ENCODE measurements around the gene VNN1.
"Not testable (repeated sequence)": the region's sequence is repeated elsewhere in the genome, so short reads cannot be mapped to it uniquely, and the experiment has no call there.

The VNN1 gene

GRCh38 chr6:132719736-132720448 lies 6.0 kb upstream of the VNN1 start:
- no peaks in the 10 kb centered on the region for H3K4me1 ChIP-seq (ENCODE audit: insufficient read depth, low read length)
- H3K9me3 ChIP-seq (ENCODE audit: insufficient read depth, low read depth, low read length), result no peaks in the 10 kb centered on the region
- no peak overlapping the region for H3K4me3 ChIP-seq (ENCODE audit: low read length)
- no peak overlapping the region for H3K9ac ChIP-seq (ENCODE audit: low read depth, low read length)
- 93% methylated on average over 8 of the region's 10 CpGs for WGBS
- no peaks in the 10 kb centered on the region for H3K36me3 ChIP-seq (ENCODE audit: insufficient read depth, low read length)
- no peak overlapping the region for H3K27ac ChIP-seq (ENCODE audit: low read depth, low read length)
- no peaks in the 10 kb centered on the region for H3K27me3 ChIP-seq (ENCODE audit: insufficient read depth, low read length)

GRCh38 chr6:132715881-132716637 lies 2.2 kb upstream of the VNN1 start:
- no peak overlapping the region for H3K9ac ChIP-seq (ENCODE audit: low read depth, low read length)
- H3K4me1 ChIP-seq (ENCODE audit: insufficient read depth, low read length), result no peaks in the 10 kb centered on the region
- H3K9me3 ChIP-seq (ENCODE audit: insufficient read depth, low read depth, low read length), result no peaks in the 10 kb centered on the region
- no peaks in the 10 kb centered on the region for H3K27me3 ChIP-seq (ENCODE audit: insufficient read depth, low read length)
- no peak overlapping the region for H3K27ac ChIP-seq (ENCODE audit: low read depth, low read length)
- WGBS, result 96% methylated on average over 9 of the region's 9 CpGs
- no peak overlapping the region for H3K4me3 ChIP-seq (ENCODE audit: low read length)
- no peaks in the 10 kb centered on the region for H3K36me3 ChIP-seq (ENCODE audit: insufficient read depth, low read length)

- Histone ChIP-seq H3K27me3 (ENCODE audit: insufficient read depth, low read length) (no peaks in the 10 kb centered on the region), H3K9ac (ENCODE audit: low read depth, low read length) (no peak overlapping the region), H3K36me3 (ENCODE audit: insufficient read depth, low read length) (no peaks in the 10 kb centered on the region), H3K4me1 (ENCODE audit: insufficient read depth, low read length) (no peaks in the 10 kb centered on the region), H3K4me3 (ENCODE audit: low read length) (no peak overlapping the region), H3K27ac (ENCODE audit: low read depth, low read length) (no peak overlapping the region), H3K9me3 (ENCODE audit: insufficient read depth, low read depth, low read length) (no peaks in the 10 kb centered on the region)
- 52% methylated on average over 5 of the region's 5 CpGs for WGBS
These were observed 1.3 kb upstream of the VNN1 start for GRCh38 chr6:132715204-132715603.

GRCh38 chr6:132714160-132714559 lies 305 bp upstream of the VNN1 start:
- Histone ChIP-seq H3K27me3 (ENCODE audit: insufficient read depth, low read length) (no peaks in the 10 kb centered on the region), H3K9me3 (ENCODE audit: insufficient read depth, low read depth, low read length) (no peaks in the 10 kb centered on the region), H3K27ac (ENCODE audit: low read depth, low read length) (no peak overlapping the region), H3K36me3 (ENCODE audit: insufficient read depth, low read length) (no peaks in the 10 kb centered on the region), H3K9ac (ENCODE audit: low read depth, low read length) (no peak overlapping the region), H3K4me3 (ENCODE audit: low read length) (no peak overlapping the region), H3K4me1 (ENCODE audit: insufficient read depth, low read length) (no peaks in the 10 kb centered on the region)
- WGBS, result 88% methylated on average over 2 of the region's 3 CpGs

GRCh38 chr6:132712366-132712765 lies 1.5 kb downstream of the VNN1 start:
- H3K4me3 ChIP-seq (ENCODE audit: low read length), result no peak overlapping the region
- no peaks in the 10 kb centered on the region for H3K27me3 ChIP-seq (ENCODE audit: insufficient read depth, low read length)
- H3K4me1 ChIP-seq (ENCODE audit: insufficient read depth, low read length), result no peaks in the 10 kb centered on the region
- 94% methylated on average over 4 of the region's 4 CpGs for WGBS
- no peak overlapping the region for H3K27ac ChIP-seq (ENCODE audit: low read depth, low read length)
- H3K9me3 ChIP-seq (ENCODE audit: insufficient read depth, low read depth, low read length), result no peaks in the 10 kb centered on the region
- H3K36me3 ChIP-seq (ENCODE audit: insufficient read depth, low read length), result no peaks in the 10 kb centered on the region
- no peak overlapping the region for H3K9ac ChIP-seq (ENCODE audit: low read depth, low read length)

- H3K9ac ChIP-seq (ENCODE audit: low read depth, low read length), result no peak overlapping the region
- H3K36me3 ChIP-seq (ENCODE audit: insufficient read depth, low read length), result no peaks in the 10 kb centered on the region
- 90% methylated on average over 3 of the region's 3 CpGs for WGBS
- H3K4me1 ChIP-seq (ENCODE audit: insufficient read depth, low read length), result no peaks in the 10 kb centered on the region
- H3K27me3 ChIP-seq (ENCODE audit: insufficient read depth, low read length), result no peaks in the 10 kb centered on the region
- no peak overlapping the region for H3K4me3 ChIP-seq (ENCODE audit: low read length)
- no peaks in the 10 kb centered on the region for H3K9me3 ChIP-seq (ENCODE audit: insufficient read depth, low read depth, low read length)
- no peak overlapping the region for H3K27ac ChIP-seq (ENCODE audit: low read depth, low read length)
These were observed 5.1 kb downstream of the VNN1 start for GRCh38 chr6:132708771-132709170.

GRCh38 chr6:132708002-132708401 lies 5.9 kb downstream of the VNN1 start:
- Histone ChIP-seq H3K27me3 (ENCODE audit: insufficient read depth, low read length) (no peaks in the 10 kb centered on the region), H3K9ac (ENCODE audit: low read depth, low read length) (no peak overlapping the region), H3K36me3 (ENCODE audit: insufficient read depth, low read length) (no peaks in the 10 kb centered on the region), H3K9me3 (ENCODE audit: insufficient read depth, low read depth, low read length) (no peaks in the 10 kb centered on the region), H3K4me3 (ENCODE audit: low read length) (no peak overlapping the region), H3K27ac (ENCODE audit: low read depth, low read length) (no peak overlapping the region), H3K4me1 (ENCODE audit: insufficient read depth, low read length) (no peaks in the 10 kb centered on the region)

GRCh38 chr6:132706756-132707155 lies 7.1 kb downstream of the VNN1 start:
- not testable (repeated sequence) for H3K4me1 ChIP-seq (ENCODE audit: insufficient read depth, low read length); H3K9ac ChIP-seq (ENCODE audit: low read depth, low read length); H3K36me3 ChIP-seq (ENCODE audit: insufficient read depth, low read length); H3K27ac ChIP-seq (ENCODE audit: low read depth, low read length); H3K27me3 ChIP-seq (ENCODE audit: insufficient read depth, low read length); H3K9me3 ChIP-seq (ENCODE audit: insufficient read depth, low read depth, low read length); H3K4me3 ChIP-seq (ENCODE audit: low read length)
- 83% methylated on average over 4 of the region's 4 CpGs for WGBS

GRCh38 chr6:132703936-132704335 lies 9.9 kb downstream of the VNN1 start:
- no peaks in the 10 kb centered on the region for H3K9me3 ChIP-seq (ENCODE audit: insufficient read depth, low read depth, low read length)
- no peak overlapping the region for H3K9ac ChIP-seq (ENCODE audit: low read depth, low read length)
- H3K4me3 ChIP-seq (ENCODE audit: low read length), result no peak overlapping the region
- H3K36me3 ChIP-seq (ENCODE audit: insufficient read depth, low read length), result no peaks in the 10 kb centered on the region
- H3K27me3 ChIP-seq (ENCODE audit: insufficient read depth, low read length), result no peaks in the 10 kb centered on the region
- no peaks in the 10 kb centered on the region for H3K4me1 ChIP-seq (ENCODE audit: insufficient read depth, low read length)
- H3K27ac ChIP-seq (ENCODE audit: low read depth, low read length), result no peak overlapping the region

- H3K27me3 ChIP-seq (ENCODE audit: insufficient read depth, low read length), result no peaks in the 10 kb centered on the region
- H3K9me3 ChIP-seq (ENCODE audit: insufficient read depth, low read depth, low read length), result peaks cover 6% of the 10 kb centered on the region; the same call in 1 of the 2 replicates
- no peak overlapping the region for H3K9ac ChIP-seq (ENCODE audit: low read depth, low read length)
- H3K27ac ChIP-seq (ENCODE audit: low read depth, low read length), result no peak overlapping the region
- H3K36me3 ChIP-seq (ENCODE audit: insufficient read depth, low read length), result no peaks in the 10 kb centered on the region
- 32% methylated on average over 1 of the region's 1 CpG for WGBS
- H3K4me1 ChIP-seq (ENCODE audit: insufficient read depth, low read length), result no peaks in the 10 kb centered on the region
- no peak overlapping the region for H3K4me3 ChIP-seq (ENCODE audit: low read length)
These were observed 15.2 kb downstream of the VNN1 start for GRCh38 chr6:132698608-132699007.

- no CpG with 5 or more reads among the region's 1 CpG for WGBS
- H3K36me3 ChIP-seq (ENCODE audit: insufficient read depth, low read length), result no peaks in the 10 kb centered on the region
- H3K27me3 ChIP-seq (ENCODE audit: insufficient read depth, low read length), result no peaks in the 10 kb centered on the region
- H3K9me3 ChIP-seq (ENCODE audit: insufficient read depth, low read depth, low read length), result peaks cover 6% of the 10 kb centered on the region; the same call in 1 of the 2 replicates
- no peaks in the 10 kb centered on the region for H3K4me1 ChIP-seq (ENCODE audit: insufficient read depth, low read length)
- no peak overlapping the region for H3K27ac ChIP-seq (ENCODE audit: low read depth, low read length)
- no peak overlapping the region for H3K9ac ChIP-seq (ENCODE audit: low read depth, low read length)
- H3K4me3 ChIP-seq (ENCODE audit: low read length), result no peak overlapping the region
These were observed 18.1 kb downstream of the VNN1 start for GRCh38 chr6:132695773-132696172.

Data from HUES64 (cell line).